Liver (tissue), 3 donors: ENCODE results near the gene AVPR1B.

Experiments used
- GABPA ChIP-seq, 2 donors: IDR thresholded peaks in 1 of 2; conservative IDR thresholded peaks in 1 of 2; 2 replicates each; pipeline ENCODE4 v1.6.1; 2016; ENCODE audit warnings: antibody characterized with exemption in 2 of 2, mild to moderate bottlenecking in 1 of 2, moderate library complexity in 1 of 2
- REST ChIP-seq: IDR thresholded peaks from 2 replicates; pipeline ENCODE4 v1.6.1; 2016; ENCODE audit warnings: antibody characterized with exemption, mild to moderate bottlenecking
- YY1 ChIP-seq: IDR thresholded peaks from 2 replicates; pipeline ENCODE4 v1.6.1; 2016; ENCODE audit warnings: antibody characterized with exemption, mild to moderate bottlenecking
- TF ChIP-seq, protein P1 (sequence below): fragments of 150-350 bp; IDR thresholded peaks from 2 replicates; pipeline ENCODE4 v1.5.1; 2017; ENCODE audit warnings: improper control_type of control experiment, low read depth, low read length; ENCODE audit not compliant: missing input control
- donor health status: healthy.
- donor health status: healthy.

GRCh38 chr1:206066479-206067171 lies 50.6 kb downstream of the AVPR1B start:
- TF ChIP-seq GABPA (IDR thresholded peaks at IDR 0.05 in 1 of 2, conservative IDR thresholded peaks at IDR 0.05 in 1 of 2) (no peak), REST (no peak), YY1 (no peak)
- TF ChIP-seq, protein P1, sequence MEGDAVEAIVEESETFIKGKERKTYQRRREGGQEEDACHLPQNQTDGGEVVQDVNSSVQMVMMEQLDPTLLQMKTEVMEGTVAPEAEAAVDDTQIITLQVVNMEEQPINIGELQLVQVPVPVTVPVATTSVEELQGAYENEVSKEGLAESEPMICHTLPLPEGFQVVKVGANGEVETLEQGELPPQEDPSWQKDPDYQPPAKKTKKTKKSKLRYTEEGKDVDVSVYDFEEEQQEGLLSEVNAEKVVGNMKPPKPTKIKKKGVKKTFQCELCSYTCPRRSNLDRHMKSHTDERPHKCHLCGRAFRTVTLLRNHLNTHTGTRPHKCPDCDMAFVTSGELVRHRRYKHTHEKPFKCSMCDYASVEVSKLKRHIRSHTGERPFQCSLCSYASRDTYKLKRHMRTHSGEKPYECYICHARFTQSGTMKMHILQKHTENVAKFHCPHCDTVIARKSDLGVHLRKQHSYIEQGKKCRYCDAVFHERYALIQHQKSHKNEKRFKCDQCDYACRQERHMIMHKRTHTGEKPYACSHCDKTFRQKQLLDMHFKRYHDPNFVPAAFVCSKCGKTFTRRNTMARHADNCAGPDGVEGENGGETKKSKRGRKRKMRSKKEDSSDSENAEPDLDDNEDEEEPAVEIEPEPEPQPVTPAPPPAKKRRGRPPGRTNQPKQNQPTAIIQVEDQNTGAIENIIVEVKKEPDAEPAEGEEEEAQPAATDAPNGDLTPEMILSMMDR, result no peak
